Measurements from ENCODE around the gene KCNG2.

- no peak for TF ChIP-seq BCL3 (IDR thresholded peaks at IDR 0.05; ENCODE audit: borderline replicate concordance, insufficient read depth, low read depth, low read length, poor library complexity, severe bottlenecking)
- no peak for TF ChIP-seq POLR2AphosphoS5 (IDR thresholded peaks at IDR 0.05; ENCODE audit: low read length)
- no peak for TF ChIP-seq ZNF217 (IDR thresholded peaks at IDR 0.05)
- TF ChIP-seq POLR2A (IDR thresholded peaks at IDR 0.05; ENCODE audit: low read depth, low read length) = no peak
- no peak for TF ChIP-seq CTCF (IDR thresholded peaks at IDR 0.05 in 2 of 3, conservative IDR thresholded peaks at IDR 0.05 in 1 of 3; ENCODE audit: control insufficient read depth in 2 of 3, extremely low read depth in 1 of 3, insufficient read depth in 1 of 3, low read depth in 3 of 3, low read length in 3 of 3)
- no peak for TF ChIP-seq JUND (IDR thresholded peaks at IDR 0.05; ENCODE audit: low read depth, low read length)
- TF ChIP-seq NR2C2 (IDR thresholded peaks at IDR 0.05; ENCODE audit: borderline replicate concordance, control insufficient read depth, insufficient read length, low read depth) = no peak
- no peak for TF ChIP-seq IRF4 (IDR thresholded peaks at IDR 0.05; ENCODE audit: low read depth, low read length)
- TF ChIP-seq ATF3 (IDR thresholded peaks at IDR 0.05; ENCODE audit: borderline replicate concordance, extremely low read depth, low read depth, low read length) = no peak
- TF ChIP-seq IRF5 (IDR thresholded peaks at IDR 0.05; ENCODE audit: borderline replicate concordance) = no peak
These were observed 28.2 kb downstream of the KCNG2 start for GRCh38 chr18:79825913-79826312.

All from GM12878 (cell line).